Coronary artery (tissue), 2 donors: Measurements from ENCODE around the gene NKAIN2.

Experiments used
- DNase-seq: peaks from one replicate; pipeline ENCODE4 v3.0.0-alpha.2; 2017; ENCODE audit warnings: low spot score
- H3K27ac ChIP-seq, 2 donors: fragments of 200-600 bp; sonication (generic); one replicate each; pipeline ENCODE4 v1.5.1; 2016 to 2019
- H3K4me3 ChIP-seq: fragments of 200-600 bp; sonication (generic); 2 replicates; pipeline ENCODE4 v1.5.1; 2016; ENCODE audit warnings: mild to moderate bottlenecking, moderate library complexity
- TF ChIP-seq, protein P1 (sequence below): fragments of 200-600 bp; sonication (generic); IDR thresholded peaks from one replicate; pipeline ENCODE4 v1.5.1; 2019; ENCODE audit warnings: antibody characterized with exemption

NKAIN2 gene

GRCh38 chr6:124670801-124671200 is 867.1 kb downstream of the NKAIN2 start:
- TF ChIP-seq, protein P1, sequence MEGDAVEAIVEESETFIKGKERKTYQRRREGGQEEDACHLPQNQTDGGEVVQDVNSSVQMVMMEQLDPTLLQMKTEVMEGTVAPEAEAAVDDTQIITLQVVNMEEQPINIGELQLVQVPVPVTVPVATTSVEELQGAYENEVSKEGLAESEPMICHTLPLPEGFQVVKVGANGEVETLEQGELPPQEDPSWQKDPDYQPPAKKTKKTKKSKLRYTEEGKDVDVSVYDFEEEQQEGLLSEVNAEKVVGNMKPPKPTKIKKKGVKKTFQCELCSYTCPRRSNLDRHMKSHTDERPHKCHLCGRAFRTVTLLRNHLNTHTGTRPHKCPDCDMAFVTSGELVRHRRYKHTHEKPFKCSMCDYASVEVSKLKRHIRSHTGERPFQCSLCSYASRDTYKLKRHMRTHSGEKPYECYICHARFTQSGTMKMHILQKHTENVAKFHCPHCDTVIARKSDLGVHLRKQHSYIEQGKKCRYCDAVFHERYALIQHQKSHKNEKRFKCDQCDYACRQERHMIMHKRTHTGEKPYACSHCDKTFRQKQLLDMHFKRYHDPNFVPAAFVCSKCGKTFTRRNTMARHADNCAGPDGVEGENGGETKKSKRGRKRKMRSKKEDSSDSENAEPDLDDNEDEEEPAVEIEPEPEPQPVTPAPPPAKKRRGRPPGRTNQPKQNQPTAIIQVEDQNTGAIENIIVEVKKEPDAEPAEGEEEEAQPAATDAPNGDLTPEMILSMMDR = no peak
- no peak overlapping the region for H3K27ac ChIP-seq
- DNase-seq = no peak

GRCh38 chr6:124671324-124671723 is 867.7 kb downstream of the NKAIN2 start:
- TF ChIP-seq, protein P1 = no peak
- Histone ChIP-seq H3K27ac (no peak overlapping the region), H3K4me3 (no peak overlapping the region)
- DNase-seq = no peak

More at GRCh38 chr6:124670801-124671200, 867.1 kb downstream of the NKAIN2 start:
- H3K4me3 ChIP-seq = no peak overlapping the region

DNA sequence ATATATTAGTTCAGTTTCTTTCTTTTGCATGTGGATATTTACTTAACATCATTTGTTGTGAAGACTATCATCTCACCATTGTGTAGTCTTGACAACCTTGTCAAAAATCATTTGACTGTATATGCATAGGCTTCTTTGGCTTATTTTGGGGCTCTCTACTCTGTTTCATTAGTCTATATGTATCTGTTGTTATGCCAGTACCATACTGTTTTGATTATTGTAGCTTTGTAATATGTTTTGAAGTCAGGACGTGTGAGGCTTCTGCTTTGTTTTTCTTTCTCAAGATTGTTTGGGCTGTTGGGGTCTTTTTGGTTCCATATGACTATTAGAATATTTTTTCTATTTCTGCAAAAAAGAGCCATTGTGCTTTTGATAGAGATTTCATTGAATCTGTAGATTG is 870.4 kb downstream of the NKAIN2 start:
- DNase-seq = no peak
- TF ChIP-seq, protein P1 = no peak
- H3K4me3 ChIP-seq = no peak overlapping the region
- no peak overlapping the region for H3K27ac ChIP-seq

- H3K4me3 ChIP-seq = no peak overlapping the region
These were observed 872.4 kb downstream of the NKAIN2 start for GRCh38 chr6:124676033-124676432.

DNA sequence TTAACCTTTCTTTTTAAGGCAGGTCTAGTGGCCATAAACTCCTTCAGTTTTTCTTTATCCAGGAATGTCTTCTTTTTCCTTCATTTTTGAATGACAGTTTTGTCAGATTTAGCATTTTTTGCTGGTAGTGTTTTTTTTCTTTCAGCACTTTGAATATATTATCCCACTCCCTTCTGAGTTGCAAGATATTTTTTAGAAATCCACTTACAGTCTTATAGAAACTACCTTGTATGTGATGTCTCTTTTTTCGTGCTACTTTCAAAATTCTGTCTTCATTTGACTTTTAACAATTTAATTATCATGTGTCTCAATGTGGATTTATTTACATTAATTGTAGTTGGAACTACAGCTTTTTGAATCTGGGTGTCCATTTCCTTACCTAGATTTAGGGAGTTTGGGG is 874.2 kb downstream of the NKAIN2 start:
- no peak overlapping the region for H3K4me3 ChIP-seq
- DNase-seq = no peak
- TF ChIP-seq, protein P1 = no peak

More at GRCh38 chr6:124676033-124676432, 872.4 kb downstream of the NKAIN2 start:
- TF ChIP-seq, protein P1 = no peak
- no peak overlapping the region for H3K27ac ChIP-seq
- no peak for DNase-seq

DNA sequence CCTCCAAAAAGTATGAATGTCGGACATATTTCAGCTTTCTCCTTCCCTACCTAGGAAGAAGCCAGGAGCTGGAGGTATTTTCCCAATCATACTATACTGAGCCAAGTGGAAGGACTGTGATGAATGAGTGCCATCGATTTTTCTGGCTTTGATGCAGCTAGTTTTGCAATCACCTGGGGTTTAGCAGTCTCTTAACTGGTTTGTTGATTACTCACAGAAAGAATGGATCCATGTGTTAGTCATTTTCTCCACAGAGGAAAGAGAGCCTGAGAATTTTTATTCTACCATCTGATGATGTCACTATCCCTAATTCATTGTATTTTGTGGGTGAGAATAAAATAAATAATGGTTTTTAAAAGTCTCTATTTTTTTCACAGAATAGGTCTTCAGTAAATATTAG is 875.7 kb downstream of the NKAIN2 start:
- Histone ChIP-seq H3K27ac (no peak overlapping the region), H3K4me3 (no peak overlapping the region)
- no peak for DNase-seq
- TF ChIP-seq, protein P1 = no peak

More for the DNA sequence above, 874.2 kb downstream of the NKAIN2 start:
- no peak overlapping the region for H3K27ac ChIP-seq

DNA sequence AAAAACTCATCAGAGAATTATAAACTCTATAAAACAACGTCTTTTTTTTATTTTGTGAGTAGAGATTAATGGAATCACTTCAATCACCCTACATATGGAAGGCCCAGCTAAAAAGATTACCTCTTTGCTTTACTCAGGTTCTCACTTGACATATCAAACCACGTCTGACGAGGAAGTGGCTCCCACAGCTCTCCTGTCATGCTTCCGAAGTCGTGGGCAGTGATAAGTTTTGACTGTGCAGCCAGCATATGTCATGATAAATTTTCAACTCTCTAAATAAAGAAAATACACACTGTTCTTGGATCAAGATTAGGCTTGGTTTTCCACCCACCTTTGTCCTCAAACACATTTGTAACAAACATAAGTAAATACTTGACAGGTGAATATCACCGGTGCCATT is 879.1 kb downstream of the NKAIN2 start:
- H3K4me3 ChIP-seq = no peak overlapping the region
- no peak for DNase-seq
- TF ChIP-seq, protein P1 = no peak
- H3K27ac ChIP-seq = no peak overlapping the region
